NCI-H187 (cell line): ENCODE data around the gene GPR153.
A peak's percentile ranks its signal among the peaks of the same experiment; 100 is the strongest.
"Not testable (repeated sequence)": the region's sequence is repeated elsewhere in the genome, so short reads cannot be mapped to it uniquely, and the experiment has no call there.

ENCODE experiments used
- DNase-seq, 2 experiments: peaks; one replicate each; lab custom pipeline; 2025; lab: John Stamatoyannopoulos, UW

GPR153 gene

GRCh38 chr1:6260961-6261614, at the start of gene GPR153:
Gene GPR153 (minus strand): TSS chr1:6261098. CDS start chr1:6254905, 6,193 bp downstream.
- DNase-seq = peak in 1 of 2 experiments; percentile 34

- DNase-seq = no peak
Measured at GRCh38 chr1:6310116-6310848, 49.4 kb upstream of the GPR153 start.

GRCh38 chr1:6309564-6309963, 48.7 kb upstream of the GPR153 start:
- DNase-seq = no peak

- DNase-seq = no peak
Measured at GRCh38 chr1:6308449-6308848, 47.6 kb upstream of the GPR153 start.

- DNase-seq = not testable (repeated sequence)
Measured at GRCh38 chr1:6307682-6308081, 46.8 kb upstream of the GPR153 start.

GRCh38 chr1:6307099-6307498, 46.2 kb upstream of the GPR153 start:
- no peak for DNase-seq

GRCh38 chr1:6303397-6304012, 42.6 kb upstream of the GPR153 start:
- no peak for DNase-seq

- DNase-seq = no peak
Measured at GRCh38 chr1:6302568-6302967, 41.7 kb upstream of the GPR153 start.

GRCh38 chr1:6301526-6301925, 40.6 kb upstream of the GPR153 start:
- DNase-seq = no peak

GRCh38 chr1:6300342-6301048, 39.6 kb upstream of the GPR153 start:
- no peak for DNase-seq

GRCh38 chr1:6299557-6300165, 38.8 kb upstream of the GPR153 start:
- no peak for DNase-seq

- no peak for DNase-seq
Measured at GRCh38 chr1:6298940-6299465, 38.1 kb upstream of the GPR153 start.

- DNase-seq = no peak
Measured at GRCh38 chr1:6298530-6298929, 37.6 kb upstream of the GPR153 start.

- no peak for DNase-seq
Measured at GRCh38 chr1:6295910-6296309, 35.0 kb upstream of the GPR153 start.

- no peak for DNase-seq
Measured at GRCh38 chr1:6294890-6295556, 34.1 kb upstream of the GPR153 start.

GRCh38 chr1:6294080-6294889, 33.4 kb upstream of the GPR153 start:
- no peak for DNase-seq

GRCh38 chr1:6292102-6292501, 31.2 kb upstream of the GPR153 start:
- DNase-seq = no peak

GRCh38 chr1:6288665-6289064, 27.8 kb upstream of the GPR153 start:
- DNase-seq = no peak

GRCh38 chr1:6288026-6288425, 27.1 kb upstream of the GPR153 start:
- no peak for DNase-seq

GRCh38 chr1:6287431-6287886, 26.6 kb upstream of the GPR153 start:
- no peak for DNase-seq
